ENCODE measurements around the gene SHROOM3.
A peak's percentile ranks its signal among the peaks of the same experiment; 100 is the strongest.

The SHROOM3 gene

GRCh38 chr4:76663824-76664223, 228.8 kb downstream of the SHROOM3 start:
- DNase-seq (ENCODE audit: low spot score), result no peak

GRCh38 chr4:76665153-76665552, 230.1 kb downstream of the SHROOM3 start:
- no peak for DNase-seq (ENCODE audit: low spot score)

- DNase-seq (ENCODE audit: low spot score), result no peak
Measured at GRCh38 chr4:76665721-76666120, 230.7 kb downstream of the SHROOM3 start.

GRCh38 chr4:76666944-76667532, 232.0 kb downstream of the SHROOM3 start:
- no peak for DNase-seq (ENCODE audit: low spot score)

- no peak for DNase-seq (ENCODE audit: low spot score)
Measured at GRCh38 chr4:76670631-76671030, 235.6 kb downstream of the SHROOM3 start.

- DNase-seq (ENCODE audit: low spot score), result no peak
Measured at GRCh38 chr4:76673362-76673761, 238.3 kb downstream of the SHROOM3 start.

- no peak for DNase-seq (ENCODE audit: low spot score)
Measured at GRCh38 chr4:76674983-76675382, 240.0 kb downstream of the SHROOM3 start.

- no peak for DNase-seq (ENCODE audit: low spot score)
Measured at GRCh38 chr4:76677571-76678326, 242.7 kb downstream of the SHROOM3 start.

GRCh38 chr4:76679691-76680090, 244.7 kb downstream of the SHROOM3 start:
- no peak for DNase-seq (ENCODE audit: low spot score)

- DNase-seq (ENCODE audit: low spot score), result no peak
Measured at GRCh38 chr4:76680952-76681351, 245.9 kb downstream of the SHROOM3 start.

GRCh38 chr4:76681996-76682395, 247.0 kb downstream of the SHROOM3 start:
- no peak for DNase-seq (ENCODE audit: low spot score)

- DNase-seq (ENCODE audit: low spot score), result no peak
Measured at GRCh38 chr4:76683144-76683543, 248.1 kb downstream of the SHROOM3 start.

- peak; percentile 61 for DNase-seq (ENCODE audit: low spot score)
Measured at GRCh38 chr4:76687746-76688448, 252.9 kb downstream of the SHROOM3 start.

- peak; percentile 69 for DNase-seq (ENCODE audit: low spot score)
Measured at GRCh38 chr4:76688619-76689144, 253.7 kb downstream of the SHROOM3 start.

- peak; percentile 66 for DNase-seq (ENCODE audit: low spot score)
Measured at GRCh38 chr4:76689145-76689817, 254.3 kb downstream of the SHROOM3 start.

GRCh38 chr4:76690011-76690905, 255.2 kb downstream of the SHROOM3 start:
- DNase-seq (ENCODE audit: low spot score), result no peak

GRCh38 chr4:76690906-76691275, 255.9 kb downstream of the SHROOM3 start:
- DNase-seq (ENCODE audit: low spot score), result no peak

GRCh38 chr4:76691807-76692582, 257.0 kb downstream of the SHROOM3 start:
- no peak for DNase-seq (ENCODE audit: low spot score)

GRCh38 chr4:76692761-76693160, 257.7 kb downstream of the SHROOM3 start:
- DNase-seq (ENCODE audit: low spot score), result no peak

GRCh38 chr4:76694056-76694455, 259.0 kb downstream of the SHROOM3 start:
- DNase-seq (ENCODE audit: low spot score), result no peak

GRCh38 chr4:76696109-76696508, 261.1 kb downstream of the SHROOM3 start:
- no peak for DNase-seq (ENCODE audit: low spot score)

Measured in cerebellar cortex (tissue), 1 donor.